CD4-positive, alpha-beta T cell treated with Interleukin-10 for 1 hour (primary cell): ENCODE measurements around the gene GPR61.

Experiments used
- DNase-seq: peaks from one replicate; pipeline ENCODE4 v3.0.0-alpha.2; 2020

GPR61 gene

GRCh38 chr1:109539676-109540075 is at the start of gene GPR61:
GPR61 (plus strand) TSS chr1:109539872; CDS start chr1:109543023, 3,151 bp downstream.
- no peak for DNase-seq

- DNase-seq = peak; percentile 81
These were observed 49.4 kb upstream of the GPR61 start for GRCh38 chr1:109490029-109490933.

- no peak for DNase-seq
These were observed 48.8 kb upstream of the GPR61 start for GRCh38 chr1:109490934-109491302.

- DNase-seq = no peak
These were observed 48.3 kb upstream of the GPR61 start for GRCh38 chr1:109491372-109491771.

- DNase-seq = no peak
These were observed 46.9 kb upstream of the GPR61 start for GRCh38 chr1:109492779-109493178.

GRCh38 chr1:109493227-109493626 is 46.4 kb upstream of the GPR61 start:
- DNase-seq = no peak

- DNase-seq = peak; percentile 89
These were observed 45.7 kb upstream of the GPR61 start, which contains the start of gene CYB561D1 for GRCh38 chr1:109493805-109494539. CYB561D1 (plus strand) TSS chr1:109494094; CDS start chr1:109494140, 46 bp downstream.

- no peak for DNase-seq
These were observed 43.9 kb upstream of the GPR61 start for GRCh38 chr1:109495738-109496137.

- no peak for DNase-seq
These were observed 42.1 kb upstream of the GPR61 start for GRCh38 chr1:109497449-109498160.

- DNase-seq = peak; percentile 42
These were observed 41.4 kb upstream of the GPR61 start for GRCh38 chr1:109498161-109498801.

- no peak for DNase-seq
These were observed 40.6 kb upstream of the GPR61 start for GRCh38 chr1:109499081-109499480.

- DNase-seq = peak; percentile 73
These were observed 39.8 kb upstream of the GPR61 start for GRCh38 chr1:109499661-109500536.

GRCh38 chr1:109500941-109501381 is 38.7 kb upstream of the GPR61 start:
- no peak for DNase-seq

- no peak for DNase-seq
These were observed 37.9 kb upstream of the GPR61 start for GRCh38 chr1:109501644-109502363.

GRCh38 chr1:109502364-109502851 is 37.3 kb upstream of the GPR61 start:
- DNase-seq = peak; percentile 78

- peak; percentile 28 for DNase-seq
These were observed 35.7 kb upstream of the GPR61 start for GRCh38 chr1:109503935-109504334.

GRCh38 chr1:109504974-109505373 is 34.7 kb upstream of the GPR61 start:
- no peak for DNase-seq

- DNase-seq = no peak
These were observed 31.4 kb upstream of the GPR61 start for GRCh38 chr1:109508001-109508872.

GRCh38 chr1:109508873-109509175 is 30.8 kb upstream of the GPR61 start:
- no peak for DNase-seq
